Omental fat pad (tissue), 4 donors: ENCODE data around the gene MALRD1. TPM values are rescaled to one million over a fixed set of nuclear protein-coding genes. Genes with fewer than 3 reads are reported as not detected.

Experiments
- ATAC-seq: fragments of 150-250 bp; one replicate; pipeline ENCODE4 v1.9.1; 2016; ENCODE audit warnings: mild to moderate bottlenecking, moderate library complexity; ENCODE audit not compliant: low FRiP score
- DNase-seq: peaks from one replicate; pipeline ENCODE4 v3.0.0-alpha.2; 2019; ENCODE audit warnings: low spot score
- total RNA-seq, 4 donors: library from RNA; depleted of rRNA; stranded (reverse); fragments of >200 nt; gene quantifications; one replicate each; pipeline ENCODE4 v1.1.0, GENCODE V29; 2016
- TF ChIP-seq, protein P1 (sequence below), 3 donors: fragments of 450-650 bp; IDR thresholded peaks; one replicate each; pipeline ENCODE4 v1.5.1; 2016 to 2017; ENCODE audit warnings: antibody characterized with exemption in 3 of 3, mild to moderate bottlenecking in 3 of 3, moderate library complexity in 2 of 3

MALRD1 gene
- total RNA-seq, 4 donors from 2014 or later: 0.93 to 2.4 (median 1.4) TPM

DNA sequence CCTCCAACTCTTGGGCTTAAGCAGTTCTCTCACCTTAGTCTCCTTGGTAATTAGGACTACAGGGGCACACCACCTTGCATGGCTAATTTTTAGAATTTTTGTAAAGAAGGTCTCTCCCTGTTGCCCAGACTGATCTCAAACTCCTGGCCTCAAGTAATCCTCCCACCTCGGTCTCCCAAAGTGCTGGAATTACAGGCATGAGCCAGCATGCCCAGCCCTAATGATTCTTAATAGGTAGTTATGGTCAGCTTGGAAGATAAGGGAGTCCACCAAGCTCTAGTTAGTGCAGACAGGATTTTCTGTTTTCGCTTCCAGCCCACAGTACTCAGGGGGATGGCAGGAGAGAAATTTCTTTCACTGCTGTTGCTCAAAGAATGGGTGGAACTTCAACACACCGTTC, 639.7 kb downstream of the MALRD1 start:
- no peak for DNase-seq
- ATAC-seq: no peak
- TF ChIP-seq, protein P1, sequence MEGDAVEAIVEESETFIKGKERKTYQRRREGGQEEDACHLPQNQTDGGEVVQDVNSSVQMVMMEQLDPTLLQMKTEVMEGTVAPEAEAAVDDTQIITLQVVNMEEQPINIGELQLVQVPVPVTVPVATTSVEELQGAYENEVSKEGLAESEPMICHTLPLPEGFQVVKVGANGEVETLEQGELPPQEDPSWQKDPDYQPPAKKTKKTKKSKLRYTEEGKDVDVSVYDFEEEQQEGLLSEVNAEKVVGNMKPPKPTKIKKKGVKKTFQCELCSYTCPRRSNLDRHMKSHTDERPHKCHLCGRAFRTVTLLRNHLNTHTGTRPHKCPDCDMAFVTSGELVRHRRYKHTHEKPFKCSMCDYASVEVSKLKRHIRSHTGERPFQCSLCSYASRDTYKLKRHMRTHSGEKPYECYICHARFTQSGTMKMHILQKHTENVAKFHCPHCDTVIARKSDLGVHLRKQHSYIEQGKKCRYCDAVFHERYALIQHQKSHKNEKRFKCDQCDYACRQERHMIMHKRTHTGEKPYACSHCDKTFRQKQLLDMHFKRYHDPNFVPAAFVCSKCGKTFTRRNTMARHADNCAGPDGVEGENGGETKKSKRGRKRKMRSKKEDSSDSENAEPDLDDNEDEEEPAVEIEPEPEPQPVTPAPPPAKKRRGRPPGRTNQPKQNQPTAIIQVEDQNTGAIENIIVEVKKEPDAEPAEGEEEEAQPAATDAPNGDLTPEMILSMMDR (IDR thresholded peaks at IDR 0.05): no peak

DNA sequence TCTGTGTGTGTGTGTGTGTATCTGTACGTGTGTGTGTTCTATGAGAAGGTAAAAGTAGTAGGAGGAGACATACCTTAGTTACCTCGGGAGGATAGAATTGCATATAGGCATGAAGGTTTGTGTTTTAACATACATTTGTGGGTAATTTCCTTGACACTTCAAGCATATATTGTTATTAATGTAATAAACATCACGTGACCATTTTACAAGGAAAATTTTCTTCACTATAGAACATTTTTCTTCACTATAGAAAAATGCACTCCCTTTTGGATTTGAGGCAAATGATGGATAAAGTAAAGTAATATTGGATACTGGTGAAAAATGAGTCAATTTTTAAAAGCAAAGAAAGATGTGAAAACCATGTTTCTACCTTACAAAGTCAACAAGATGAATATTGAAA, 640.6 kb downstream of the MALRD1 start:
- TF ChIP-seq, protein P1 (IDR thresholded peaks at IDR 0.05): no peak
- no peak for DNase-seq
- ATAC-seq: no peak

DNA sequence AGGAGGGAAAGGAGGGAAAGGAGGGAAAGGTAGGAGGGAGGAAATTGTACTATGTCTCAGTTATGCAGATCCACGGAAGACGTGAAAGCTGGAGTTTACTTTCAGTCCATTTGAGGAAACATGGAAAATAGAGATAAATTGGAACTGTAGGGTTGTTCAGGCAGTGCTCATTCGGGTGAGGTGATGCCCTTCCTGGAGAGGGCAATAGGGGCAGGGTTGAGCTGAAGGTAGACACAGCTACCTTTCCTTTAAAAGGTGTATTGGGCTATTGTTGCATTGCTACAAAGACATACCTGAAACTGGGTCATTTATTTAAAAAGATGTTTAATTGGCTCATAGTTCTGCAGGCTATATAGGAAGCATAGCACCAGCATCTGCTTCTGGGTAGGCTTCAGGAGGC, 650.7 kb downstream of the MALRD1 start:
- TF ChIP-seq, protein P1 (IDR thresholded peaks at IDR 0.05): no peak
- no peak for DNase-seq
- ATAC-seq: no peak

DNA sequence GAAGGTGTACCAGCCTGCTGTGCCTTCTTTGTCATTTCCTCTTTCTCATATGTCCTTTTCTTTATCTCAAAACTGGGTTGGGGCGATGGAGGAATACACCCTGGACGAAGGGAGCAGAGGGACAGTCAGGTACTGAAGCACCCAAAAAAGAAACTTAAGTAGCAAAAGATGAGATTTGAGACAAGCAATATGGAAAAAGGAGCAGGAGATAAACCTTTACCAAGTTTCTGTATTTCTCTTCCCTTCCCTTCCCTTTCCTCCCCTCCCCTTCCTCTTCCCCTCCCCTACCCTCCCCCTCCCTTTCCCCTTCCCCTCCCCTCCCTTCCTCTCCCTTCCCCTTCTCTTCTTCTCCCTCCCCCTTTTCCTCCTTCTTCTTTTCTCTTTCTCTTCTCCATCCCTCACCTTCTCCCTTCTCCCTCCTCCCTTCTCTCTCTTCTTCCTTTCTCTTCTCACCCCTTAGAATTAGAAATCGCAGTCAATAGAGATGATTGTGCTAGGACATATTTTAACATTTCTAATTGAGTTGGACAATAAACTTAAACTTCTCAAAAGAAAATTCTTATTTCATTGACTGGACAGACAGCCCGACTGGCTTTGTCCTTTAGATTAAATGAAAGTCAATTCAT, 652.9 kb downstream of the MALRD1 start:
- no peak for ATAC-seq
- DNase-seq: no peak
- TF ChIP-seq, protein P1 (IDR thresholded peaks at IDR 0.05): no peak

DNA sequence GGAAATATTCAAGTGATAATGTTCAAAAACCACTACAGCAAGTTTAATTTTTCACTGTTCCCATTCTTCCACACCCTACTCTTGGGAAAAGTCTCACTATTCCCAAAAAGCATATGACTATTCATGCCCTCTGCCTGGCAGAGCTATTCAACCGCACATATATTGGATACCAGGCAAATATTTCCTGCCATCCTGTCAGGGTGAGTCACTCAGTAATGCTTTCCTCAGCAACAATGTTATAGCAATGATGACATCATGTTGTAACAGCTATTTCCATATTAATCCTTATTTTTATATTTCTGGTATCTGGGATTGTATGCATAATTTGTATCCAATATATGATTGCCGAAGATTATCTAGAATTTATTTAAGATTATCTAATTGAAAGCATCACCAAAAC, 653.6 kb downstream of the MALRD1 start:
- no peak for DNase-seq
- ATAC-seq: no peak
- TF ChIP-seq, protein P1 (IDR thresholded peaks at IDR 0.05): no peak

DNA sequence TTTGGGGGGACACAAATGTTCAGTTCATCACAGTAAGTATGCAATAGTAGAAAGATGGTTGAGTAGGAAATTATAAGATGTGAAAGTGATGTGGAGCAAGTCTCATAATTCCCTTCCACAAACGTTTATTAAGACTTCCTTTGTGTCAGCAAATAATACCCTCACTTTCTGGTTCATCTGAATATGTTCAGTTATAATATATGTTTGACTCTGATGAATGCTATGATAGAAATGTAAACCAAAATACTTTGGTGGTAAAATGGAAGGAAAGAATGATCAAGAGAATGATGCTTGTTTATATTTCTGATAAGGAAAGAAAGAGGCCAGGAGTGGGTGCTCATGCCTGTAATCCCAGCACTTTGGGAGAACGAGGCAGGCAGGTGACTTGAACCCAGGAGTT, 655.9 kb downstream of the MALRD1 start:
- ATAC-seq (no peak), DNase-seq (no peak)
- TF ChIP-seq, protein P1 (IDR thresholded peaks at IDR 0.05): no peak

DNA sequence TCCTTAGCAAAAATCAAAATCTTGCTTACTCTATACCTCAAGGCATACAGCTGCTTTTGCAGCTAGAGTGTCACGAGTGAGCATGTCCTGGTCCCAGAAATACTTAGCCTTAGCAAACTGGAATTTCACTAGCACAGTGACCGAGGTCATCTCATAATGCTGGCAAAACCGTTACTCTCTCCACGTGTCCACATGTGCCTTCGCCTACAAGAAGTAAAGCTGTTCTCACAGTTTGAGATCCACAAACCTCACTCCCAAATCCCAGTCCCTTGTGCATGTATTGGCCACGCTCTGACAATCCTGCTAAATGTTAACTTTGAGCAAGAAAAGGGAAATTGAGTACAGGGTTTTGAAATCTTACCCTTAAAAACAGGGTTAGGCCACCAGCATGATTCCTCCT, 656.6 kb downstream of the MALRD1 start:
- DNase-seq (no peak), ATAC-seq (no peak)
- TF ChIP-seq, protein P1 (IDR thresholded peaks at IDR 0.05): no peak
